Breast epithelium (tissue), 3 donors: ENCODE results near the gene GPSM3.

Experiments
- CTCF ChIP-seq, 3 donors: fragments of 450-650 bp; IDR thresholded peaks; one replicate each; pipeline ENCODE4 v1.5.1; 2016 to 2017; ENCODE audit warnings: antibody characterized with exemption in 3 of 3, mild to moderate bottlenecking in 3 of 3, moderate library complexity in 3 of 3
- POLR2AphosphoS5 ChIP-seq, 3 donors: sonication (generic); formaldehyde crosslinking; IDR thresholded peaks; one replicate each; pipeline ENCODE4 v1.6.1; 2017; ENCODE audit warnings: antibody characterized with exemption in 3 of 3

GRCh38 chr6:32178547-32179440, 13.6 kb downstream of the GPSM3 start:
- TF ChIP-seq CTCF (IDR thresholded peaks at IDR 0.05) (no peak), POLR2AphosphoS5 (IDR thresholded peaks at IDR 0.05) (no peak)
